Gastrocnemius medialis (tissue), 4 donors: ENCODE measurements around the gene KCNV2.

ENCODE experiments used
- CTCF ChIP-seq, 5 experiments: fragments of 450-650 bp in 3 of 5; fragments of 200-600 bp in 2 of 5; sonication (generic) in 2 of 5; IDR thresholded peaks in 4 of 5; conservative IDR thresholded peaks in 1 of 5; 1 replicate in 4 of 5; 2 replicates in 1 of 5; pipeline ENCODE4 v1.5.1; 2016 to 2019; ENCODE audit warnings: antibody characterized with exemption in 5 of 5, mild to moderate bottlenecking in 3 of 5, moderate library complexity in 3 of 5
- POLR2A ChIP-seq, 2 donors: fragments of 450-650 bp; IDR thresholded peaks; one replicate each; pipeline ENCODE4 v1.6.1; 2017; ENCODE audit warnings: antibody characterized with exemption in 2 of 2, mild to moderate bottlenecking in 2 of 2, moderate library complexity in 2 of 2

GRCh38 chr9:2679011-2679410 lies 38.3 kb upstream of the KCNV2 start:
- TF ChIP-seq CTCF (IDR thresholded peaks at IDR 0.05 in 4 of 5, conservative IDR thresholded peaks at IDR 0.05 in 1 of 5), result no peak
- TF ChIP-seq POLR2A (IDR thresholded peaks at IDR 0.05), result no peak
